Sigmoid colon (tissue), 4 donors: ENCODE results near the gene SPAG16.

Source experiments
- EP300 ChIP-seq, 4 donors: sonication (generic); formaldehyde crosslinking; IDR thresholded peaks; one replicate each; pipeline ENCODE4 v1.6.1; 2017; ENCODE audit warnings: antibody characterized with exemption in 4 of 4
- POLR2A ChIP-seq, 2 donors: fragments of 450-650 bp; IDR thresholded peaks; one replicate each; pipeline ENCODE4 v1.6.1; 2016; ENCODE audit warnings: antibody characterized with exemption in 2 of 2, mild to moderate bottlenecking in 2 of 2, moderate library complexity in 2 of 2
- POLR2AphosphoS5 ChIP-seq, 4 donors: sonication (generic); formaldehyde crosslinking; IDR thresholded peaks; one replicate each; pipeline ENCODE4 v1.6.1; 2017; ENCODE audit warnings: antibody characterized with exemption in 4 of 4
- TF ChIP-seq, protein P1 (sequence below), 4 experiments: fragments of 450-650 bp in 3 of 4; fragments of 200-600 bp in 1 of 4; IDR thresholded peaks; one replicate each; pipeline ENCODE4 v1.5.1; 2016 to 2019; ENCODE audit warnings: antibody characterized with exemption in 4 of 4, mild to moderate bottlenecking in 3 of 4, moderate library complexity in 2 of 4

DNA sequence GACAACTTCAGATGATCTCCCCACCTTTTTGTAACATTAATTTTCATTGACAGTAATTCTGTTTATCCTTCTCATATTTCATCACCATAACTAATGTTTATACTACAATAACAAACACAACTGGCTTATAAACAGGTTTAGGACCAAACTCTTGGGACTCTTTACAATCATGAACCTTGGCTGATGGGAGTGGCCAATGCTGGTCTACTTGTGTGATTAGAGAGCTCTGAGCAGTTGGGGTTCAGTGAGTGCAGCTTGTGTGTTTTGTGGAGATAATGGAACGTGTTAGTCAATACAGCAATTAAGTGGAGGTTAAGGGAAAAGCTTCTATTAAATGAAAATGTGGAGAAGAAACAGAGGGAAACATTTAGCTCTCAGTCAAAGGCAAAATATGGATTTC is 207.1 kb downstream of the SPAG16 start:
- TF ChIP-seq, protein P1, sequence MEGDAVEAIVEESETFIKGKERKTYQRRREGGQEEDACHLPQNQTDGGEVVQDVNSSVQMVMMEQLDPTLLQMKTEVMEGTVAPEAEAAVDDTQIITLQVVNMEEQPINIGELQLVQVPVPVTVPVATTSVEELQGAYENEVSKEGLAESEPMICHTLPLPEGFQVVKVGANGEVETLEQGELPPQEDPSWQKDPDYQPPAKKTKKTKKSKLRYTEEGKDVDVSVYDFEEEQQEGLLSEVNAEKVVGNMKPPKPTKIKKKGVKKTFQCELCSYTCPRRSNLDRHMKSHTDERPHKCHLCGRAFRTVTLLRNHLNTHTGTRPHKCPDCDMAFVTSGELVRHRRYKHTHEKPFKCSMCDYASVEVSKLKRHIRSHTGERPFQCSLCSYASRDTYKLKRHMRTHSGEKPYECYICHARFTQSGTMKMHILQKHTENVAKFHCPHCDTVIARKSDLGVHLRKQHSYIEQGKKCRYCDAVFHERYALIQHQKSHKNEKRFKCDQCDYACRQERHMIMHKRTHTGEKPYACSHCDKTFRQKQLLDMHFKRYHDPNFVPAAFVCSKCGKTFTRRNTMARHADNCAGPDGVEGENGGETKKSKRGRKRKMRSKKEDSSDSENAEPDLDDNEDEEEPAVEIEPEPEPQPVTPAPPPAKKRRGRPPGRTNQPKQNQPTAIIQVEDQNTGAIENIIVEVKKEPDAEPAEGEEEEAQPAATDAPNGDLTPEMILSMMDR (IDR thresholded peaks at IDR 0.05), result no peak
- TF ChIP-seq POLR2AphosphoS5 (IDR thresholded peaks at IDR 0.05) (no peak), POLR2A (IDR thresholded peaks at IDR 0.05) (no peak), EP300 (IDR thresholded peaks at IDR 0.05) (no peak)
